GM10248 (cell line): ENCODE results near the gene SKAP1.

ENCODE experiments used
- CTCF ChIA-PET: fragments of 300-600 bp; sonication (Branson Sonifier 250); formaldehyde crosslinking; extraction: SDS; loops from one replicate; lab custom pipeline; 2021; ENCODE audit warnings: antibody characterized with exemption; lab: Yijun Ruan, JAX
- POLR2A ChIA-PET: fragments of 350-650 bp; sonication (Branson Sonifier 250); formaldehyde crosslinking; extraction: SDS; loops from one replicate; lab custom pipeline; 2020; ENCODE audit warnings: antibody characterized with exemption; lab: Yijun Ruan, JAX
- DNase-seq: peaks from one replicate; pipeline ENCODE4 v3.0.0; 2012; ENCODE audit errors: extremely low spot score
- CTCF ChIP-seq: IDR thresholded peaks from 2 replicates; pipeline ENCODE4 v1.5.1; 2012; ENCODE audit warnings: mild to moderate bottlenecking, low read depth; ENCODE audit errors: extremely low read depth, missing control alignments, control extremely low read depth

Gene SKAP1

GRCh38 chr17:48382989-48383388 is 47.0 kb downstream of the SKAP1 start:
- POLR2A ChIA-PET, result no interaction called here

GRCh38 chr17:48378708-48379392 is 51.2 kb downstream of the SKAP1 start:
- ChIA-PET CTCF (interaction anchor here (0.7 to 3.7 kb wide), 9 partner anchors 8 to 78 kb away, joined by 3 to 9 read pairs (median 6); no protein-coding TSS in a partner anchor), POLR2A (interaction anchor here (0.6 kb wide), 2 partner anchors 95 to 246 kb away, joined by 3 to 8 read pairs; no protein-coding TSS in a partner anchor)
- no peak for DNase-seq
- TF ChIP-seq CTCF, result no peak

More at GRCh38 chr17:48382989-48383388, 47.0 kb downstream of the SKAP1 start:
- CTCF ChIA-PET, result interaction anchor here (1.1 to 2.6 kb wide), 3 partner anchors 9 to 47 kb away, joined by 3 to 8 read pairs (median 4); no protein-coding TSS in a partner anchor
- no peak for DNase-seq
- no peak for TF ChIP-seq CTCF

- ChIA-PET CTCF (interaction anchor here (1.2 to 3.7 kb wide), 8 partner anchors 9 to 81 kb away, joined by 3 to 9 read pairs (median 6); no protein-coding TSS in a partner anchor), POLR2A (no interaction called here)
- no peak for TF ChIP-seq CTCF
- no peak for DNase-seq
Observed at GRCh38 chr17:48378238-48378637, 51.8 kb downstream of the SKAP1 start.

- no peak for DNase-seq
- POLR2A ChIA-PET, result no interaction called here
- TF ChIP-seq CTCF, result no peak
- CTCF ChIA-PET, result interaction anchor here (1.1 to 3.7 kb wide), 8 partner anchors 8 to 80 kb away, joined by 3 to 9 read pairs (median 4); no protein-coding TSS in a partner anchor
Observed at GRCh38 chr17:48376682-48377325, 53.2 kb downstream of the SKAP1 start.

GRCh38 chr17:48375356-48375755 is 54.7 kb downstream of the SKAP1 start:
- CTCF ChIA-PET, result interaction anchor here (0.7 to 2.5 kb wide), 6 partner anchors 13 to 110 kb away, joined by 3 to 8 read pairs (median 4); no protein-coding TSS in a partner anchor
- DNase-seq, result no peak
- no peak for TF ChIP-seq CTCF
- POLR2A ChIA-PET, result no interaction called here

- ChIA-PET CTCF (interaction anchor here (0.7 to 2.5 kb wide), 5 partner anchors 23 to 109 kb away, joined by 3 to 8 read pairs (median 3); no protein-coding TSS in a partner anchor), POLR2A (no interaction called here)
- peak; percentile 46 for TF ChIP-seq CTCF
- DNase-seq, result peak; percentile 27
Observed at GRCh38 chr17:48374650-48375230, 55.3 kb downstream of the SKAP1 start.
